Fibroblast of lung (primary cell): Measurements from ENCODE around the gene CCDC182. TPM values are rescaled to one million over a fixed set of nuclear protein-coding genes. Genes with fewer than 3 reads are reported as not detected.

Source experiments
- DNase-seq, 2 donors: peaks; one replicate each; pipeline versions ENCODE4 v3.0.0 to v3.0.0-alpha.2; 2010; ENCODE audit warnings: low read depth in 2 of 2
- H2AFZ ChIP-seq: 2 replicates; pipeline ENCODE4 v1.5.1; 2012; ENCODE audit warnings: low read length, control low read depth, inconsistent platforms
- H3K27ac ChIP-seq: 2 replicates; pipeline ENCODE4 v1.5.1; 2011; ENCODE audit warnings: low read length, control low read depth; ENCODE audit not compliant: insufficient read depth
- H3K27me3 ChIP-seq: 2 replicates; pipeline ENCODE4 v1.5.1; 2011; ENCODE audit warnings: mild to moderate bottlenecking, low read length; ENCODE audit not compliant: control insufficient read depth, insufficient read depth
- H3K36me3 ChIP-seq: 2 replicates; pipeline ENCODE4 v1.5.1; 2011; ENCODE audit warnings: low read length; ENCODE audit not compliant: control insufficient read depth, insufficient read depth
- H3K4me1 ChIP-seq: 2 replicates; pipeline ENCODE4 v1.5.1; 2011; ENCODE audit warnings: low read length; ENCODE audit not compliant: control insufficient read depth, insufficient read depth; ENCODE audit errors: extremely low read depth
- H3K4me2 ChIP-seq: 2 replicates; pipeline ENCODE4 v1.5.1; 2011; ENCODE audit warnings: low read length, control low read depth; ENCODE audit not compliant: insufficient read depth; ENCODE audit errors: extremely low read depth
- H3K4me3 ChIP-seq, 4 experiments: fragments of 200-600 bp in 1 of 4; sonication (generic) in 1 of 4; replicated peaks in 1 of 4; 2 replicates each; pipeline ENCODE4 v1.5.1; 2011 to 2016; ENCODE audit warnings: low read length in 4 of 4, low read depth in 3 of 4, mild to moderate bottlenecking in 3 of 4, control low read depth in 2 of 4, inconsistent platforms in 1 of 4, mixed read lengths in 1 of 4; ENCODE audit not compliant: insufficient read depth in 1 of 4; ENCODE audit errors: control extremely low read depth in 1 of 4
- H3K79me2 ChIP-seq: 2 replicates; pipeline ENCODE4 v1.5.1; 2012; ENCODE audit warnings: mild to moderate bottlenecking, low read length, inconsistent platforms; ENCODE audit not compliant: control insufficient read depth, insufficient read depth
- H3K9ac ChIP-seq: 2 replicates; pipeline ENCODE4 v1.5.1; 2011; ENCODE audit warnings: mild to moderate bottlenecking, low read length, control low read depth; ENCODE audit not compliant: insufficient read depth
- H3K9me3 ChIP-seq: 2 replicates; pipeline ENCODE4 v1.5.1; 2012; ENCODE audit warnings: low read depth, low read length; ENCODE audit not compliant: control insufficient read depth, insufficient read depth
- H4K20me1 ChIP-seq: 2 replicates; pipeline ENCODE4 v1.5.1; 2011; ENCODE audit warnings: low read length; ENCODE audit not compliant: control insufficient read depth, insufficient read depth; ENCODE audit errors: extremely low read depth
- CTCF ChIP-seq, 2 donors: IDR thresholded peaks in 1 of 2; conservative IDR thresholded peaks in 1 of 2; 1 replicate in 1 of 2; 2 replicates in 1 of 2; pipeline ENCODE4 v1.5.1; 2011 to 2012; ENCODE audit warnings: low read length in 2 of 2, control low read depth in 1 of 2, inconsistent platforms in 1 of 2, low read depth in 1 of 2, mild to moderate bottlenecking in 1 of 2
- EZH2 ChIP-seq: IDR thresholded peaks from 2 replicates; pipeline ENCODE4 v1.5.1; 2012; ENCODE audit warnings: low read length, control low read depth, mild to moderate bottlenecking; ENCODE audit errors: missing control alignments
- polyA plus RNA-seq, 2 donors: library from polyadenylated mRNA; depleted of rRNA in 1 of 2; stranded (reverse) in 1 of 2; unstranded in 1 of 2; fragments of >200 nt; gene quantifications; 2 replicates each; pipeline ENCODE4 v1.2.1, GENCODE V29; 2011 to 2012; ENCODE audit warnings: missing spikeins in 1 of 2
- total RNA-seq: library from RNA; depleted of rRNA; stranded (reverse); fragments of >200 nt; gene quantifications from 2 replicates; pipeline ENCODE4 v1.2.1, GENCODE V29; 2014

Gene CCDC182
- total and polyA plus RNA-seq, 2 donors (not counting 1 experiment from before 2014, with no cell fraction given): not detected

GRCh38 chr17:57739402-57740234 lies 5.5 kb downstream of the CCDC182 start:
- peak in 1 of 2 donors; percentile 19 for DNase-seq
- no peaks in the 10 kb centered on the region for H3K27me3 ChIP-seq
- no peak overlapping the region for H2AFZ ChIP-seq
- no peaks in the 10 kb centered on the region for H3K36me3 ChIP-seq
- H4K20me1 ChIP-seq: no peaks in the 10 kb centered on the region
- H3K27ac ChIP-seq: no peak overlapping the region
- no peak overlapping the region for H3K4me2 ChIP-seq
- H3K79me2 ChIP-seq: no peaks in the 10 kb centered on the region
- H3K4me1 ChIP-seq: no peaks in the 10 kb centered on the region
- no peak overlapping the region for H3K9ac ChIP-seq
- no peak overlapping the region for H3K4me3 ChIP-seq
- H3K9me3 ChIP-seq: no peaks in the 10 kb centered on the region
- TF ChIP-seq CTCF (conservative IDR thresholded peaks at IDR 0.05 in 1 of 2, IDR thresholded peaks at IDR 0.05 in 1 of 2; ENCODE audit: low read depth in 1 of 2, low read length in 2 of 2): peak in 1 of 2 donors; percentile 19
- no peak for TF ChIP-seq EZH2

- Histone ChIP-seq H3K27ac (no peak overlapping the region), H3K79me2 (no peaks in the 10 kb centered on the region), H3K27me3 (no peaks in the 10 kb centered on the region), H2AFZ (no peak overlapping the region), H3K4me1 (no peaks in the 10 kb centered on the region), H3K9ac (no peak overlapping the region), H4K20me1 (no peaks in the 10 kb centered on the region), H3K36me3 (no peaks in the 10 kb centered on the region), H3K4me3 (no peak overlapping the region), H3K4me2 (no peak overlapping the region), H3K9me3 (no peaks in the 10 kb centered on the region)
- no peak for DNase-seq
- no peak for TF ChIP-seq EZH2
- TF ChIP-seq CTCF (conservative IDR thresholded peaks at IDR 0.05 in 1 of 2, IDR thresholded peaks at IDR 0.05 in 1 of 2; ENCODE audit: low read depth in 1 of 2, low read length in 2 of 2): no peak
These were observed 7.6 kb downstream of the CCDC182 start for GRCh38 chr17:57737450-57737849.

GRCh38 chr17:57735707-57736106 lies 9.4 kb downstream of the CCDC182 start:
- Histone ChIP-seq H2AFZ (no peak overlapping the region), H3K79me2 (no peaks in the 10 kb centered on the region), H3K4me2 (no peak overlapping the region), H4K20me1 (no peaks in the 10 kb centered on the region), H3K27ac (no peak overlapping the region), H3K9ac (no peak overlapping the region), H3K27me3 (no peaks in the 10 kb centered on the region), H3K36me3 (no peaks in the 10 kb centered on the region), H3K4me1 (no peaks in the 10 kb centered on the region), H3K4me3 (no peak overlapping the region), H3K9me3 (no peaks in the 10 kb centered on the region)
- TF ChIP-seq EZH2 (no peak), CTCF (conservative IDR thresholded peaks at IDR 0.05 in 1 of 2, IDR thresholded peaks at IDR 0.05 in 1 of 2; ENCODE audit: low read depth in 1 of 2, low read length in 2 of 2) (no peak)
- no peak for DNase-seq
